IMR-90 (cell line): ENCODE measurements around the gene PTPRG.

Experiments
- MAZ ChIP-seq: IDR thresholded peaks from 2 replicates; pipeline ENCODE4 v1.6.1; 2012; ENCODE audit warnings: low read depth, mild to moderate bottlenecking, low read length, improper control_type of control experiment, moderate library complexity, borderline replicate concordance
- POLR2A ChIP-seq: IDR thresholded peaks from 2 replicates; pipeline ENCODE4 v1.6.1; 2012; ENCODE audit warnings: mild to moderate bottlenecking, low read depth, low read length
- RCOR1 ChIP-seq: IDR thresholded peaks from 2 replicates; pipeline ENCODE4 v1.6.1; 2012; ENCODE audit warnings: mild to moderate bottlenecking, low read length, improper control_type of control experiment; ENCODE audit not compliant: insufficient replicate concordance
- SMC3 ChIP-seq: fragments of 150-350 bp; IDR thresholded peaks from 2 replicates; pipeline ENCODE4 v1.6.1; 2016; ENCODE audit warnings: low read depth, mild to moderate bottlenecking, antibody characterized with exemption, low read length, moderate library complexity
- TF ChIP-seq, protein P1 (sequence below): conservative IDR thresholded peaks from 2 replicates; pipeline ENCODE4 v1.5.1; 2012; ENCODE audit warnings: mild to moderate bottlenecking, low read depth, low read length, improper control_type of control experiment
- TF ChIP-seq, protein P2 (sequence below): fragments of 150-350 bp; IDR thresholded peaks from 2 replicates; pipeline ENCODE4 v1.6.1; 2017; ENCODE audit warnings: mild to moderate bottlenecking, antibody characterized with exemption, low read length, low read depth

DNA sequence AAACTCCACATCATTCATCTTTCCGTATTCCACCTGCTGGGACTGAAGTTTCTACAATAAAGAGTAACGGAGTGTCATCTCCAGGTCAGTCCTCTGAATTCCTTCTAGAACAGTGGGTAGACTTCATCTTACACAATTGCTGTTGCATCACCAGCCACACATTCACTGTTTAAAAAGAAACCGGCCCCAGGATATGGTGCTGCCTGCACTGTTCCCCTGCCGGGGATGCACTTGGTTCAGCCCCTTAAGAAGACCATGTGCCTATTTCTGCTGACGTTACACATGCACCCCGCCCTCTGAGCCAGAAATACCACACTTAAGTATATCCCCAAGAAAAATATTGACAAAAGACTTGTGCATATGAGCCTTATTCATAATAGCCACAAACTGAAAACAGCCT lies 578.6 kb downstream of the PTPRG start:
- TF ChIP-seq, protein P1, sequence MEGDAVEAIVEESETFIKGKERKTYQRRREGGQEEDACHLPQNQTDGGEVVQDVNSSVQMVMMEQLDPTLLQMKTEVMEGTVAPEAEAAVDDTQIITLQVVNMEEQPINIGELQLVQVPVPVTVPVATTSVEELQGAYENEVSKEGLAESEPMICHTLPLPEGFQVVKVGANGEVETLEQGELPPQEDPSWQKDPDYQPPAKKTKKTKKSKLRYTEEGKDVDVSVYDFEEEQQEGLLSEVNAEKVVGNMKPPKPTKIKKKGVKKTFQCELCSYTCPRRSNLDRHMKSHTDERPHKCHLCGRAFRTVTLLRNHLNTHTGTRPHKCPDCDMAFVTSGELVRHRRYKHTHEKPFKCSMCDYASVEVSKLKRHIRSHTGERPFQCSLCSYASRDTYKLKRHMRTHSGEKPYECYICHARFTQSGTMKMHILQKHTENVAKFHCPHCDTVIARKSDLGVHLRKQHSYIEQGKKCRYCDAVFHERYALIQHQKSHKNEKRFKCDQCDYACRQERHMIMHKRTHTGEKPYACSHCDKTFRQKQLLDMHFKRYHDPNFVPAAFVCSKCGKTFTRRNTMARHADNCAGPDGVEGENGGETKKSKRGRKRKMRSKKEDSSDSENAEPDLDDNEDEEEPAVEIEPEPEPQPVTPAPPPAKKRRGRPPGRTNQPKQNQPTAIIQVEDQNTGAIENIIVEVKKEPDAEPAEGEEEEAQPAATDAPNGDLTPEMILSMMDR: no peak
- no peak for TF ChIP-seq RCOR1
- TF ChIP-seq POLR2A: no peak
- no peak for TF ChIP-seq MAZ
- no peak for TF ChIP-seq SMC3
- TF ChIP-seq, protein P2, sequence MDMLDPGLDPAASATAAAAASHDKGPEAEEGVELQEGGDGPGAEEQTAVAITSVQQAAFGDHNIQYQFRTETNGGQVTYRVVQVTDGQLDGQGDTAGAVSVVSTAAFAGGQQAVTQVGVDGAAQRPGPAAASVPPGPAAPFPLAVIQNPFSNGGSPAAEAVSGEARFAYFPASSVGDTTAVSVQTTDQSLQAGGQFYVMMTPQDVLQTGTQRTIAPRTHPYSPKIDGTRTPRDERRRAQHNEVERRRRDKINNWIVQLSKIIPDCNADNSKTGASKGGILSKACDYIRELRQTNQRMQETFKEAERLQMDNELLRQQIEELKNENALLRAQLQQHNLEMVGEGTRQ: no peak
